MCF 10A (cell line): ENCODE measurements around the gene PRSS12. TPM values are rescaled to one million over a fixed set of nuclear protein-coding genes. Genes with fewer than 3 reads are reported as not detected.

Source experiments
- BruUV-seq: library from RNA; stranded (reverse); fragments of 400-500 nt; replicated peaks from 2 replicates; lab custom pipeline; 2021; lab: Mats Ljungman, UMichigan
- CTCF ChIA-PET: fragments of 300-600 bp; sonication (Branson Sonifier 250); formaldehyde crosslinking; extraction: SDS; loops from one replicate; lab custom pipeline; 2021; ENCODE audit warnings: antibody characterized with exemption, inconsistent platforms; lab: Yijun Ruan, JAX
- POLR2A ChIA-PET: fragments of 300-600, 350-650 bp; sonication (Branson Sonifier 250); formaldehyde crosslinking; extraction: SDS; loops from one replicate; lab custom pipeline; 2020; ENCODE audit warnings: antibody characterized with exemption, inconsistent platforms; lab: Yijun Ruan, JAX
- DNase-seq: peaks from one replicate; pipeline ENCODE4 v3.0.0-alpha.2; 2018; ENCODE audit not compliant: unreplicated experiment
- H3K27ac Mint-ChIP-seq: one replicate; pipeline ENCODE4 v1.8.0; 2022; ENCODE audit warnings: mild to moderate bottlenecking, low read depth, mixed read lengths; ENCODE audit not compliant: unreplicated experiment
- H3K27me3 Mint-ChIP-seq: one replicate; pipeline ENCODE4 v1.8.0; 2022; ENCODE audit warnings: mixed read lengths; ENCODE audit not compliant: insufficient read depth, unreplicated experiment
- H3K36me3 Mint-ChIP-seq: one replicate; pipeline ENCODE4 v1.8.0; 2022; ENCODE audit warnings: mild to moderate bottlenecking, moderate library complexity, mixed read lengths; ENCODE audit not compliant: insufficient read depth, unreplicated experiment
- H3K4me1 Mint-ChIP-seq: one replicate; pipeline ENCODE4 v1.8.0; 2022; ENCODE audit warnings: mixed read lengths; ENCODE audit not compliant: insufficient read depth, unreplicated experiment
- H3K4me3 Mint-ChIP-seq: one replicate; pipeline ENCODE4 v1.8.0; 2022; ENCODE audit warnings: mild to moderate bottlenecking, moderate library complexity, mixed read lengths; ENCODE audit not compliant: unreplicated experiment
- H3K9me3 Mint-ChIP-seq: one replicate; pipeline ENCODE4 v1.8.0; 2022; ENCODE audit warnings: mixed read lengths; ENCODE audit not compliant: unreplicated experiment
- intact Hi-C: fragments of 100-400 bp; cut with micrococcal nuclease; formaldehyde crosslinking; loops from 2 replicates; pipeline ENCODE4 v1.14.1; 2022
- total RNA-seq: library from RNA; stranded (reverse); gene quantifications from 2 replicates; pipeline ENCODE4 v1.2.3, GENCODE V29; 2022
- TF ChIP-seq, protein P1 (sequence below): fragments of 200-600 bp; IDR thresholded peaks from one replicate; pipeline ENCODE4 v1.8.0; 2022; ENCODE audit warnings: antibody characterized with exemption, mild to moderate bottlenecking; ENCODE audit not compliant: unreplicated experiment

The PRSS12 gene
- total RNA-seq, 1 experiment from 2014 or later, result 10.7 TPM

GRCh38 chr4:118284169-118284568, 68.6 kb downstream of the PRSS12 start:
- no TSS peak for BruUV-seq
- peaks cover 41% of the 10 kb centered on the region for H3K4me1 Mint-ChIP-seq

GRCh38 chr4:118282692-118283091, 70.1 kb downstream of the PRSS12 start:
- TF ChIP-seq, protein P1, sequence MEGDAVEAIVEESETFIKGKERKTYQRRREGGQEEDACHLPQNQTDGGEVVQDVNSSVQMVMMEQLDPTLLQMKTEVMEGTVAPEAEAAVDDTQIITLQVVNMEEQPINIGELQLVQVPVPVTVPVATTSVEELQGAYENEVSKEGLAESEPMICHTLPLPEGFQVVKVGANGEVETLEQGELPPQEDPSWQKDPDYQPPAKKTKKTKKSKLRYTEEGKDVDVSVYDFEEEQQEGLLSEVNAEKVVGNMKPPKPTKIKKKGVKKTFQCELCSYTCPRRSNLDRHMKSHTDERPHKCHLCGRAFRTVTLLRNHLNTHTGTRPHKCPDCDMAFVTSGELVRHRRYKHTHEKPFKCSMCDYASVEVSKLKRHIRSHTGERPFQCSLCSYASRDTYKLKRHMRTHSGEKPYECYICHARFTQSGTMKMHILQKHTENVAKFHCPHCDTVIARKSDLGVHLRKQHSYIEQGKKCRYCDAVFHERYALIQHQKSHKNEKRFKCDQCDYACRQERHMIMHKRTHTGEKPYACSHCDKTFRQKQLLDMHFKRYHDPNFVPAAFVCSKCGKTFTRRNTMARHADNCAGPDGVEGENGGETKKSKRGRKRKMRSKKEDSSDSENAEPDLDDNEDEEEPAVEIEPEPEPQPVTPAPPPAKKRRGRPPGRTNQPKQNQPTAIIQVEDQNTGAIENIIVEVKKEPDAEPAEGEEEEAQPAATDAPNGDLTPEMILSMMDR, result no peak
- Mint-ChIP-seq H3K4me3 (no peak overlapping the region), H3K27me3 (no peaks in the 10 kb centered on the region), H3K4me1 (peaks cover 41% of the 10 kb centered on the region), H3K36me3 (peaks cover 53% of the 10 kb centered on the region), H3K27ac (peak overlapping the region; percentile 14), H3K9me3 (no peaks in the 10 kb centered on the region)
- ChIA-PET POLR2A (interaction anchor here (0.6 to 3.7 kb wide), 7 partner anchors 67 to 1360 kb away, joined by 3 to 23 read pairs (median 4); partner anchors contain the start of gene PRSS12), CTCF (interaction anchor here (0.6 to 1.4 kb wide), 4 partner anchors 67 to 304 kb away, joined by 3 to 10 read pairs (median 6); partner anchors contain the start of gene PRSS12)
- intact Hi-C loops, result loop anchor here (5.0 to 10.0 kb wide), 2 partner anchors 220 to 402 kb away; partner anchors contain the start of gene METTL14
- no TSS peak for BruUV-seq
- peak; percentile 87 for DNase-seq

More at GRCh38 chr4:118284169-118284568, 68.6 kb downstream of the PRSS12 start:
- Mint-ChIP-seq H3K36me3 (peaks cover 39% of the 10 kb centered on the region), H3K27me3 (no peaks in the 10 kb centered on the region), H3K4me3 (no peak overlapping the region), H3K9me3 (no peaks in the 10 kb centered on the region), H3K27ac (peak overlapping the region; percentile 11)
- ChIA-PET POLR2A (interaction anchor here (1.5 to 3.0 kb wide), 3 partner anchors 65 to 133 kb away, joined by 4 to 13 read pairs (median 7); no protein-coding TSS in a partner anchor), CTCF (interaction anchor here (0.6 to 1.9 kb wide), 4 partner anchors 68 to 292 kb away, joined by 3 to 19 read pairs (median 7); partner anchors contain the start of gene PRSS12)
- no peak for DNase-seq
- TF ChIP-seq, protein P1, result no peak
- intact Hi-C loops, result loop anchor here (5.0 to 10.0 kb wide), 2 partner anchors 218 to 401 kb away; partner anchors contain the start of gene METTL14

GRCh38 chr4:118281611-118282442, 71.0 kb downstream of the PRSS12 start:
- H3K27ac Mint-ChIP-seq, result peak overlapping the region; percentile 79
- no peaks in the 10 kb centered on the region for H3K27me3 Mint-ChIP-seq
- H3K4me3 Mint-ChIP-seq, result peak overlapping the region; percentile 81
- intact Hi-C loops, result loop anchor here (1.0 to 10.0 kb wide), 4 partner anchors 71 to 403 kb away; partner anchors contain the start of genes METTL14 and PRSS12
- no peaks in the 10 kb centered on the region for H3K9me3 Mint-ChIP-seq
- POLR2A ChIA-PET, result interaction anchor here (0.6 to 3.7 kb wide), 8 partner anchors 11 to 135 kb away, joined by 3 to 23 read pairs (median 3); partner anchors contain the start of gene PRSS12
- DNase-seq, result peak; percentile 55
- TF ChIP-seq, protein P1, result no peak
- H3K4me1 Mint-ChIP-seq, result peaks cover 43% of the 10 kb centered on the region
- peaks cover 53% of the 10 kb centered on the region for H3K36me3 Mint-ChIP-seq
- CTCF ChIA-PET, result interaction anchor here (0.6 to 2.4 kb wide), 7 partner anchors 26 to 304 kb away, joined by 3 to 29 read pairs (median 4); partner anchors contain the start of gene PRSS12
- no TSS peak for BruUV-seq
